ENCODE results near the gene CDX2. TPM values are rescaled to one million over a fixed set of nuclear protein-coding genes. Genes with fewer than 3 reads are reported as not detected.

The CDX2 gene
- total and polyA plus RNA-seq, 4 donors, result not detected

DNA sequence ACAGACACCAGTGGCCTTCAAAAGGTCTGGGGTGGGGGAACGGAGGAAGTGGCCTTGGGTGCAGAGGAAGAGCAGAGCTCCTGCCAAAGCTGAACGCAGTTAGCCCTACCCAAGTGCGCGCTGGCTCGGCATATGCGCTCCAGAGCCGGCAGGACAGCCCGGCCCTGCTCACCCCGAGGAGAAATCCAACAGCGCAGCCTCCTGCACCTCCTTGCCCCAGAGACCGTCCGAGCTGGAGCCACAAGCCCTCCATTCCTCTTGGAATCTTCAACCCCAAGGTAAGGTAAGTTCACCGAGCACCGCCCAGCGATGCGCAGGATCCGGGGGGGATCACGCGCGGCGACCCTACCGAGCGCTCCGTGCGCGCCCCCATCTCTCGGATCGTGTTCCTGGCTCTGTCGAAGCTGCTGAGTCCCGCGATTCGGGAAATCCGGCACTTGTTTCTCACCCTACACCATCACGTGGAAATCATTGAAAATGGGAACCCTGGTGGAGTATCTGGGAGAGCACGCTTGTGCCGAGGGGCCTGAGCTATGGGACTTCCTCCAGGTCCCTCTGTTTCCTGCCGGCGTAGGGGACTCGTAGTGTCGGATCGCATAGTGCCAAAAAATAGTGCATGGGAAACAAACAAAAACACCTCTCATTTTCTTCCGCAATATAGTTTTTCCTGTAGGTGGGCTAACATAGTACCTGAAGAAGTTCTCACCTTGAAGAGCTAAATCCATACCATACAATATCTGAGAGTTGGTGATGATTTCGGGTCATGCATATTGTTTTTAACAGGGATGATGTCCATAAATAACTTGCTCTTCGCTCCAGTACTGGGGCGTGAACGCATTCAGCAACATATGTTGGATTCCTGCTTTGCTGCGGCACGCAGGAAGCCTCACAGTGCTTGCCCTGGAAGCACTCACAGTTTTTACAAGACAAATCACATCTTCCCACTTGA, 40.0 kb downstream of the CDX2 start:
- 9% methylated on average over 48 of the region's 48 CpGs for WGBS
- no peak for DNase-seq (ENCODE audit: low spot score)
- Histone ChIP-seq H3K9me3 (ENCODE audit: control insufficient read depth in 4 of 4, low read length in 3 of 4) (no peaks in the 10 kb centered on the region), H3K36me3 (ENCODE audit: control insufficient read depth in 4 of 4, insufficient read depth in 3 of 4, low read depth in 1 of 4, low read length in 3 of 4) (no peaks in the 10 kb centered on the region), H3K4me3 (ENCODE audit: low read depth in 1 of 3, low read length in 3 of 3) (no peak overlapping the region), H3K27me3 (ENCODE audit: control insufficient read depth in 4 of 4, insufficient read depth in 4 of 4, low read length in 3 of 4) (peaks cover 5 to 22% (median 19%) of the 10 kb centered on the region in 4 donors), H3K27ac (ENCODE audit: low read depth in 1 of 2, low read length in 2 of 2) (no peak overlapping the region), H3K9ac (ENCODE audit: low read depth in 1 of 2, low read length in 2 of 2) (no peak overlapping the region), H3K4me1 (ENCODE audit: control insufficient read depth in 4 of 4, insufficient read depth in 4 of 4, low read length in 3 of 4) (peaks cover 0 to 8% (median 3%) of the 10 kb centered on the region in 4 donors)
- TF ChIP-seq FOXA1 (IDR thresholded peaks at IDR 0.05), result no peak
- TF ChIP-seq, protein P1, sequence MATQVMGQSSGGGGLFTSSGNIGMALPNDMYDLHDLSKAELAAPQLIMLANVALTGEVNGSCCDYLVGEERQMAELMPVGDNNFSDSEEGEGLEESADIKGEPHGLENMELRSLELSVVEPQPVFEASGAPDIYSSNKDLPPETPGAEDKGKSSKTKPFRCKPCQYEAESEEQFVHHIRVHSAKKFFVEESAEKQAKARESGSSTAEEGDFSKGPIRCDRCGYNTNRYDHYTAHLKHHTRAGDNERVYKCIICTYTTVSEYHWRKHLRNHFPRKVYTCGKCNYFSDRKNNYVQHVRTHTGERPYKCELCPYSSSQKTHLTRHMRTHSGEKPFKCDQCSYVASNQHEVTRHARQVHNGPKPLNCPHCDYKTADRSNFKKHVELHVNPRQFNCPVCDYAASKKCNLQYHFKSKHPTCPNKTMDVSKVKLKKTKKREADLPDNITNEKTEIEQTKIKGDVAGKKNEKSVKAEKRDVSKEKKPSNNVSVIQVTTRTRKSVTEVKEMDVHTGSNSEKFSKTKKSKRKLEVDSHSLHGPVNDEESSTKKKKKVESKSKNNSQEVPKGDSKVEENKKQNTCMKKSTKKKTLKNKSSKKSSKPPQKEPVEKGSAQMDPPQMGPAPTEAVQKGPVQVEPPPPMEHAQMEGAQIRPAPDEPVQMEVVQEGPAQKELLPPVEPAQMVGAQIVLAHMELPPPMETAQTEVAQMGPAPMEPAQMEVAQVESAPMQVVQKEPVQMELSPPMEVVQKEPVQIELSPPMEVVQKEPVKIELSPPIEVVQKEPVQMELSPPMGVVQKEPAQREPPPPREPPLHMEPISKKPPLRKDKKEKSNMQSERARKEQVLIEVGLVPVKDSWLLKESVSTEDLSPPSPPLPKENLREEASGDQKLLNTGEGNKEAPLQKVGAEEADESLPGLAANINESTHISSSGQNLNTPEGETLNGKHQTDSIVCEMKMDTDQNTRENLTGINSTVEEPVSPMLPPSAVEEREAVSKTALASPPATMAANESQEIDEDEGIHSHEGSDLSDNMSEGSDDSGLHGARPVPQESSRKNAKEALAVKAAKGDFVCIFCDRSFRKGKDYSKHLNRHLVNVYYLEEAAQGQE (IDR thresholded peaks at IDR 0.05), result no peak
- TF ChIP-seq, protein P2, sequence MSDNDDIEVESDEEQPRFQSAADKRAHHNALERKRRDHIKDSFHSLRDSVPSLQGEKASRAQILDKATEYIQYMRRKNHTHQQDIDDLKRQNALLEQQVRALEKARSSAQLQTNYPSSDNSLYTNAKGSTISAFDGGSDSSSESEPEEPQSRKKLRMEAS (IDR thresholded peaks at IDR 0.05), result no peak
- no peak for TF ChIP-seq FOXA2 (IDR thresholded peaks at IDR 0.05)
- TF ChIP-seq SP1 (IDR thresholded peaks at IDR 0.05), result no peak
- no peak for TF ChIP-seq JUND (IDR thresholded peaks at IDR 0.05)

DNA sequence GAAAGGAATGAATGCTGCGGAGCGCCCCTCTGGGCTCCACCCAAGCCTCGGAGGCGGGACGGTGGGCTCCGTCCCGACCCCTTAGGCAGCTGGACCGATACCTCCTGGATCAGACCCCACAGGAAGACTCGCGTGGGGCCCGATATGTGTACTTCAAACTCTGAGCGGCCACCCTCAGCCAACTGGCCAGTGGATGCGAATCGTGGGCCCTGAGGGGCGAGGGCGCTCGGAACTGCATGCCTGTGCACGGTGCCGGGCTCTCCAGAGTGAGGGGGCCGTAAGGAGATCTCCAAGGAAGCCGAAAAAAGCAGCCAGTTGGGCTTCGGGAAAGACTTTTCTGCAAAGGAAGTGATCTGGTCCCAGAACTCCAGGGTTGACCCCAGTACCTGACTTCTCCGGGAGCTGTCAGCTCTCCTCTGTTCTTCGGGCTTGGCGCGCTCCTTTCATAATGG, 40.7 kb downstream of the CDX2 start:
- Histone ChIP-seq H3K4me3 (ENCODE audit: low read depth in 1 of 3, low read length in 3 of 3) (no peak overlapping the region), H3K9ac (ENCODE audit: low read depth in 1 of 2, low read length in 2 of 2) (no peak overlapping the region), H3K4me1 (ENCODE audit: control insufficient read depth in 4 of 4, insufficient read depth in 4 of 4, low read length in 3 of 4) (peaks cover 0 to 8% (median 3%) of the 10 kb centered on the region in 4 donors), H3K27ac (ENCODE audit: low read depth in 1 of 2, low read length in 2 of 2) (no peak overlapping the region), H3K9me3 (ENCODE audit: control insufficient read depth in 4 of 4, low read length in 3 of 4) (no peaks in the 10 kb centered on the region), H3K27me3 (ENCODE audit: control insufficient read depth in 4 of 4, insufficient read depth in 4 of 4, low read length in 3 of 4) (peaks cover 5 to 25% (median 21%) of the 10 kb centered on the region in 4 donors), H3K36me3 (ENCODE audit: control insufficient read depth in 4 of 4, insufficient read depth in 3 of 4, low read depth in 1 of 4, low read length in 3 of 4) (no peaks in the 10 kb centered on the region)
- no peak for DNase-seq (ENCODE audit: low spot score)
- TF ChIP-seq, protein P2 (IDR thresholded peaks at IDR 0.05), result no peak
- TF ChIP-seq RXRA (IDR thresholded peaks at IDR 0.05) (no peak), HNF4G (IDR thresholded peaks at IDR 0.05) (no peak), SP1 (IDR thresholded peaks at IDR 0.05) (no peak), GABPA (IDR thresholded peaks at IDR 0.05 in 1 of 2, conservative IDR thresholded peaks at IDR 0.05 in 1 of 2) (no peak), JUND (IDR thresholded peaks at IDR 0.05) (no peak), TAF1 (conservative IDR thresholded peaks at IDR 0.05) (no peak), HNF4A (conservative IDR thresholded peaks at IDR 0.05) (no peak), RAD21 (IDR thresholded peaks at IDR 0.05) (no peak), FOXA1 (IDR thresholded peaks at IDR 0.05) (no peak)
- TF ChIP-seq, protein P3, sequence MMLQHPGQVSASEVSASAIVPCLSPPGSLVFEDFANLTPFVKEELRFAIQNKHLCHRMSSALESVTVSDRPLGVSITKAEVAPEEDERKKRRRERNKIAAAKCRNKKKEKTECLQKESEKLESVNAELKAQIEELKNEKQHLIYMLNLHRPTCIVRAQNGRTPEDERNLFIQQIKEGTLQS (IDR thresholded peaks at IDR 0.05), result no peak
- TF ChIP-seq, protein P1 (IDR thresholded peaks at IDR 0.05), result no peak
- TF ChIP-seq, protein P4, sequence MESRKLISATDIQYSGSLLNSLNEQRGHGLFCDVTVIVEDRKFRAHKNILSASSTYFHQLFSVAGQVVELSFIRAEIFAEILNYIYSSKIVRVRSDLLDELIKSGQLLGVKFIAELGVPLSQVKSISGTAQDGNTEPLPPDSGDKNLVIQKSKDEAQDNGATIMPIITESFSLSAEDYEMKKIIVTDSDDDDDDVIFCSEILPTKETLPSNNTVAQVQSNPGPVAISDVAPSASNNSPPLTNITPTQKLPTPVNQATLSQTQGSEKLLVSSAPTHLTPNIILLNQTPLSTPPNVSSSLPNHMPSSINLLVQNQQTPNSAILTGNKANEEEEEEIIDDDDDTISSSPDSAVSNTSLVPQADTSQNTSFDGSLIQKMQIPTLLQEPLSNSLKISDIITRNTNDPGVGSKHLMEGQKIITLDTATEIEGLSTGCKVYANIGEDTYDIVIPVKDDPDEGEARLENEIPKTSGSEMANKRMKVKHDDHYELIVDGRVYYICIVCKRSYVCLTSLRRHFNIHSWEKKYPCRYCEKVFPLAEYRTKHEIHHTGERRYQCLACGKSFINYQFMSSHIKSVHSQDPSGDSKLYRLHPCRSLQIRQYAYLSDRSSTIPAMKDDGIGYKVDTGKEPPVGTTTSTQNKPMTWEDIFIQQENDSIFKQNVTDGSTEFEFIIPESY (IDR thresholded peaks at IDR 0.05), result no peak
- WGBS, result 6% methylated on average over 26 of the region's 26 CpGs
